Activated CD8-positive, alpha-beta memory T cell treated with anti-CD3 and anti-CD28 coated beads for 1 hour (primary cell): ENCODE results near the gene CTNNA3.
"Not testable (repeated sequence)": the region's sequence is repeated elsewhere in the genome, so short reads cannot be mapped to it uniquely, and the experiment has no call there.

Experiments
- DNase-seq, 2 donors: peaks; one replicate each; pipeline ENCODE4 v3.0.0-alpha.2; 2020; ENCODE audit warnings: low read depth in 1 of 2; ENCODE audit errors: extremely low read depth in 1 of 2

The CTNNA3 gene

GRCh38 chr10:67696029-67696428 is at the start of gene CTNNA3:
Gene CTNNA3, minus strand, starts transcription at chr10:67696195.
- no peak for DNase-seq

GRCh38 chr10:67735430-67735829 is 39.4 kb upstream of the CTNNA3 start:
- DNase-seq, result no peak

DNA sequence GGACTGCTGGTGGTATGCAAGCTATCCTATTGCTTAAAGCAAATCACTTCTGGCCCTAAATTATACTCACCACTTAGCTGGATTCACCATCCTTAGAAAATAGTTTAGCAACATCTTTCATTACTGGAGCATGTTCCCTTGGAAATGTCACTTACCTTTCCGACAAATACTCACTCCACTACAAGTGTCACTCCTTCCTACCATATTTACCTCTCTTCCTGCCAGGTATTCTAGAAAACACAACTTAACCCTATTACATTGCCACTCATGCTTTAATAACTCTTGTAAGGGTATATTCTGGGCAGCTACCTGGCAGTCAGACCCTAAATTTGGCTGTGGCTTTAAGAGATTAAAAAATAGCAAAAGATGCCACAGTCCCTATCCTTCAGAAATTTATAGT is 37.5 kb upstream of the CTNNA3 start:
- no peak for DNase-seq

- DNase-seq, result no peak
These were observed 29.6 kb upstream of the CTNNA3 start for GRCh38 chr10:67725567-67725966.

- DNase-seq, result no peak
These were observed 27.6 kb upstream of the CTNNA3 start for GRCh38 chr10:67723601-67724000.

DNA sequence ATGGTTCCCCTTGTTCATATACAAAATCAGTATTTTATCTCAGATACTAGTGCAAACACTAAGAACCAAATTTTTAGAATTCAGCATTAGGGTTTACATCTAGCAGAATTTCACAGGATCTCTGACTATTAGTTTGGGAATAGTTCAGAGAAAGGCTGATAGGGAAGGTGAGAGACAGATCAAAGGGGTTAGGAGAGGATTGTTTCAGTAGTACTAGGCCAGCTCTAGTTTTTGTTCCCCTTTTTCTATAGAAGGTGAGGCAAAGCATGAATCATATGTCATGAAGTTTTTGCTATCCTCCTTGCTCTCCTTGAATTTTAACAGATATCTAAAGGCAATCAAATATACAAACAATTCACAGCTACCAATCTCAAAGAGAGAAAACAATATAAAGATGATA is 26.1 kb upstream of the CTNNA3 start:
- DNase-seq, result no peak

DNA sequence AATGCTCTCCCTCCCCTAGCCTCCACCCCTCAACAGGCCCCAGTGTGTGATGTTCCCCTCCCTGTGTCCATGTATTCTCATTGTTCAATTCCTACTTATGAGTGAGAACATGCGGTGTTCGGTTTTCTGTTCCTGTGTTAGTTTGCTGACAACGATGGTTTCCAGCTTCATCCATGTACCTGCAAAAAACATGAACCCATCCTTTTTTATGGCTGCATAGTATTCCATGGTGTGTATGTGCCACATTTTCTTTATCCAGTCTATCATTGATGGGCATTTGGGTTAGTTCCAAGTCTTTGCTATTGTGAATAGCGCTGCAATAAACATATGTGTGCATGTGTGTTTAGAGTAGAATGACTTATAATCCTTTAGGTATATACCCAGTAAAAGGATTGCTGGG is 20.5 kb upstream of the CTNNA3 start:
- DNase-seq, result not testable (repeated sequence)

DNA sequence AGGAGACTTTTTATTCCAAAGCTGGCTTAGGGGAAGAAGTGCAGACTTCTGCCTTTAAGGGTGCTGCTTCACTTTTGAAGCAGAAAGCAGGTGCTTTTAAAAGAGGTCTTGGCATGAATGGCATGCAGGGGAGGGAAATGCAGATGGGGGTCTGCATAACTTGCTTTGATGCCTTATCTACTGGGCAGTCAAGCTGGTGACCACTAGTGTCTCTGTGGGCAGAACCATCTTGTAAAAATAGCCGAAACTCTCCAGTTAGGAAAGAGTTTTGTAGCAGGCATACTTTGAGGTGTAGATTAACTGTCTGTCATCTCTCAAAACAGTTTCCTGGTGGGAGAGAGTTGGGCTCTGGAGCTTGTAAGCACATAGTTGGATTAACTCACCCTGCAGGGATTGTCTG is 9.9 kb upstream of the CTNNA3 start:
- DNase-seq, result no peak

DNA sequence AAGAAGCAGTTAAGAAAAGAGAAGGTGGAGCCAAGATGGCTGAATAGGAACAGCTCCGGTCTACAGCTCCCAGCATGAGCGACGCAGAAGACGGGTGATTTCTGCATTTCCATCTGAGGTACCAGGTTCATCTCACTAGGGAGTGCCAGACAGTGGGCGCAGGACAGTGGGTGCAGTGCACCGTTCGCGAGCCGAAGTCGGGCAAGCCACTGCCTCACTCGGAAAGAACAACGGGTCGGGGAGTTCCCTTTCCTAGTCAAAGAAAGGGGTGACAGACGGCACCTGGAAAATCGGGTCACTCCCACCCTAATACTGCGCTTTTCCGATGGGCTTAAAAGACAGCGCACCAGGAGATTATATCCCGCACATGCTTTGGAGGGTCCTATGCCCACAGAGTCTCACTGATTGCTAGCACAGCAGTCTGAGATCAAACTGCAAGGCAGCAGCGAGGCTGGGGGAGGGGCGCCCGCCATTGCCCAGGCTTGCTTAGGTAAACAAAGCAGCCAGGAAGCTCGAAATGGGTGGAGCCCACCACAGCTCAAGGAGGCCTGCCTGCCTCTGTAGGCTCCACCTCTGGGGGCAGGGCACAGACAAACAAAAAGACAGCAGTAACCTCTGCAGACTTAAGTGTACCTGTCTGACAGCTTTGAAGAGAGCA is 3.7 kb upstream of the CTNNA3 start:
- DNase-seq, result not testable (repeated sequence)

DNA sequence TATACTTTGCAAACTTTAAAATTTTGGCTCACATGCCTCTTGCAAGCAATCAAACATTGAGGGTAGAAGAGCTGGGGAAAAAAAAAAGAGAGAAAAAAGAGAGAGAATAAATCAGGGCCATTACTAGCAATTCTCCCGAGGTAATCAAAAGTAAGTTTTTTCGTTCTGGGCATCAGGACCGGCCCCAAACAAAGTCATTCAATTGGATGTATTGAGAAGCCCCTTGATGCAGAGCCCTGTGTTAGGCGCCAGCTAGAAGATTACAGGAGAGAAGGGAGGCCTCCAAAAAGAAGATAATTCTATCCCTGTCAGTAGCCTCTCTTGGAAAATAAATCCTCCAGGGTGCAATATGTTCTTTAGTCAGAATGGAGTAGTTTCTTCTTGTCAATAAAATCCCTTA is 2.2 kb upstream of the CTNNA3 start:
- DNase-seq, result no peak

DNA sequence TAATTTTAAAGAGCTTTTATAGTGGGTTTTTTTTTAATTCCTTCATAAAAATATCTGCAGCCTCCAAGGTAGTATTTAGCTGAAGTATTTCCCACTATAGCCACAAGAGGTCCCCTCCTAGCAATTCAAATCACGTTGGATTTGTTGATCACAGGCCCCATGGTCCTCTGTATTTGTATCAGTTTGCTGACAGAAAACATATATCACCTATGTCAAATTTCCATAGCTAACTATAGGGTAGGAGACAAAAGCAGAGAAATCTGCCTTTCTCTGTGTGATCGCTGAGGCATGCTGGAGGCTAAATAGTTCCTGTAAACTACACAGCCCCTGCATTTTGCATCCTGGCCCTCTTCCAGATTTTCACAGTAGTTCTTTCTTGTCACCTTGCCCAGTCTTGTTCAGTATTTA is 1.7 kb upstream of the CTNNA3 start:
- no peak for DNase-seq

DNA sequence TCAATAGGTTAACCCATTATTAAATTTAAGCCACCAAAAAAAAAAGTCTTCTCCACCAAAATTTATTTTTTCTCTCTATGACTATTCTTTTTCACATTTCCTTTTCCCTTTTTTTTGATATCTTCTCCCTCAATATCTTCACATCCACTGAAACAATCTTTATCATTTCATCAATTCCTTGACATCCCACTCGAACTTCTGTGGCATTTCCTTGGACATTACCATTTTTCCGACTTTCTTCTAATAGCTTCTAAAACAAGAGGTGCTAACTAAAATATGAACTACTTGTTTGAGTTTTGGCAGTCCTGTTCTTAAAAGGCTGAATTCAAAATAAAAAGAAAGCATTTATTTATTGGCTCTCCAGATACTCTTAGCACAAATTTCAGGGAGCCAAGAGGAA is 684 bp upstream of the CTNNA3 start:
- no peak for DNase-seq

- no peak for DNase-seq
These were observed 440 bp downstream of the CTNNA3 start for GRCh38 chr10:67695555-67695954.

DNA sequence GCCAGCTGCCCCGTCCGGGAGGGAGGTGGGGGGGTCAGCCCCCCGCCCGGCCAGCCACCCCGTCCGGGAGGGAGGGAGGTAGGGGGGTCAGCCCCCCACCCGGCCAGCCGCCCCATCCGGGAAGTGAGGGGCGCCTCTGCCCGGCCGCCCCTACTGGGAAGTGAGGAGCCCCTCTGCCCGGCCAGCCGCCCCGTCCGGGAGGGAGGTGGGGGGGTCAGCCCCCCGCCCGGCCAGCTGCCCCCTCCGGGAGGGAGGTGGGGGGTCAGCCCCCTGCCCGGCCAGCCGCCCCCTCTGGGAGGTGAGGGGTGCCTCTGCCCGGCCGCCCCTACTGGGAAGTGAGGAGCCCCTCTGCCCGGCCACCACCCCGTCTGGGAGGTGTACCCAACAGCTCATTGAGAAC is 4.1 kb downstream of the CTNNA3 start:
- not testable (repeated sequence) for DNase-seq

DNA sequence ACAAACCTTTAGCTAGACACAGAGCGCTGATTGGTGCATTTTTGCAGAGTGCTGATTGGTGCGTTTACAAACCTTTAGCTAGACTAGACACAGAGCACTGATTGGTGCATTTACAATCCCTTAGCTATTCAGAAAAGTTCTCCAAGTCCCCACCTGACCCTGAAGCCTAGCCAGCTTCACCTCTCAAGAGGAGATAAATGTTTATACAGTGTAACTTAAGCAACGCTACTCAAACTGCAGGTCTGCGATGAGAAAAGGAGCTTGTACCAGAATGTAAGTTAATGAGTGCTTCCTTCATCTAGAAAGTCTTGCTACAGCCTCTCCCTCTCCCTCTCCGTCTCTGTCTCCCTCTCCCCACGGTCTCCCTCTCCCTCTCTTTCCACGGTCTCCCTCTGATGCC is 5.5 kb downstream of the CTNNA3 start:
- DNase-seq, result not testable (repeated sequence)

GRCh38 chr10:67684140-67684539 is 11.9 kb downstream of the CTNNA3 start:
- DNase-seq, result not testable (repeated sequence)

- no peak for DNase-seq
These were observed 17.5 kb downstream of the CTNNA3 start for GRCh38 chr10:67678335-67678974.

DNA sequence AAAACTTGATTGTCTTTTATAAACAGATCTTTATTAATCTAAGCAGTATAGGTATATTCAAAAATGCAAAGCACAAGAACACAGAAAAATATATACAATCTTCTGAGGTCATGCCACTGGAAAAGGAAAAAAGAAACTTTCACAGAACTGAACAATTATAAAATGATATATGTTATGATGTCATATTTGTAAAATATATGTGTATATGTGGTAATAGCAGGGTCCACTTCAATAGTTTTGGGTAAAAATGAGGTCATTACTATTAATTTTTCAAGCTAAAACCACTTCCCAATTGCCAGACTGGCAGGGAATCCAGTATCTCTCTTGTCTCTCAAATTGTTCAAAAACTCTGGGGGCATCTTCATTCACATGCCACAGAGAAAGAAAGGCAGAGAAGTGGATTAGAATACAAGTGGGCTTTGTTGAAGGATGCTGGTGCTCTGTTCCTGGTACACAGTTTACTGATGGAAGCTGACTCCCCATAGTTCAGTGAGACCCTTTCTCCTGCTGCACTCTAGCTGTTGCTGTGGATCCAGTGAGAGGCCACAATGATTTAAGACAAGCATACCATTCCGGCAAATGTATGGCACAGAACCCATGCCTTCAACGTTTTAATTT is 19.7 kb downstream of the CTNNA3 start:
- no peak for DNase-seq

- no peak for DNase-seq
These were observed 25.6 kb downstream of the CTNNA3 start for GRCh38 chr10:67670401-67670800.

GRCh38 chr10:67669978-67670377 is 26.0 kb downstream of the CTNNA3 start:
- DNase-seq, result no peak

DNA sequence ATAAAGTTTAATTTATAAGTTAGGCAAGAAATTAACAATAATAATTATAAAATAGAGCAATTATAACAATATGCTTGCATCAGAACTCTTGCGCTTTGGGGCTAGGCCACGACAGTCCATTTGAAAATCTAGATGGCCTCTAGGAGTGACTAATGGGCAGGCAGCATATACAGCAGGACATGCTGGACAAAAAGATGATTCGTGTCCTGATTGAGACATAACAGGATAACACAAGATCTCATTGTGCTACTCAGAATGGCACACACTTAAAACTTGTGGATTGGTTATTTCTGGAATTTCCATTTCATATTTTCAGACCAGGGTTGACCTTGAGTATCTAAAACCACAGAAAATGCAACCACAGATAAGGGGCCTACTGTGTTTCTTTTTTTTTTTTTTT is 27.5 kb downstream of the CTNNA3 start:
- DNase-seq, result no peak

DNA sequence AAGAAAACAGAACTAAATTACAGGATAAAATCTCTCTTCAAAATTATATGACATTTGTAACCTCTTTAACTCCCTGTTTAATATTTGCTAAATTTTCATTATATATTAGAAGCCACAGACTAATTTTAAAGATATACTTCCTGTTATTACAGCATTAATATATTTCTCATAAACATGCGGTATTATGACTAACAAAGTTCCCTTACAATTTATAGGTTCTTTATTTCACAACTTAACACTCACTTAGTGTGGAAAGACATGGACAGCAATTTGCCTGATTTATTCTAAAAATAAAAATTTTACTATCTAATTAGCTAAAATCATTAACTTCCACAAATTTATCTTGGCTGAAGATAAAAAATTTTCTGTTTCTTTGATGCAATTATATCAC is 29.0 kb downstream of the CTNNA3 start:
- no peak for DNase-seq
